Gastrocnemius medialis (tissue), 4 donors: ENCODE measurements around the gene IDS. TPM values are rescaled to one million over a fixed set of nuclear protein-coding genes. Genes with fewer than 3 reads are reported as not detected.
"Not testable (repeated sequence)": the region's sequence is repeated elsewhere in the genome, so short reads cannot be mapped to it uniquely, and the experiment has no call there.

Source experiments
- ATAC-seq, 2 donors: fragments of 150-250 bp; one replicate each; pipeline ENCODE4 v1.9.1; 2016
- DNase-seq, 2 donors: peaks; one replicate each; pipeline ENCODE4 v3.0.0-alpha.2; 2019
- H3K27ac ChIP-seq, 4 donors: fragments of 200-600 bp; sonication (generic); 1 replicate in 1 of 4; 2 replicates in 3 of 4; pipeline ENCODE4 v1.5.1; 2016 to 2018; ENCODE audit warnings: mild to moderate bottlenecking in 2 of 4, moderate library complexity in 1 of 4
- H3K27me3 ChIP-seq, 3 donors: fragments of 200-600 bp; sonication (generic) in 2 of 3; 1 replicate in 1 of 3; 2 replicates in 2 of 3; pipeline versions ENCODE4 v1.5.1 to v1.6.0; 2016 to 2019; ENCODE audit warnings: mild to moderate bottlenecking in 1 of 3, moderate library complexity in 1 of 3
- H3K36me3 ChIP-seq, 2 donors: fragments of 200-600 bp; sonication (generic) in 1 of 2; one replicate each; pipeline ENCODE4 v1.5.1; 2017 to 2018
- H3K4me1 ChIP-seq, 2 donors: fragments of 200-600 bp; sonication (generic) in 1 of 2; one replicate each; pipeline ENCODE4 v1.5.1; 2016 to 2017; ENCODE audit warnings: mild to moderate bottlenecking in 2 of 2
- H3K4me3 ChIP-seq, 4 donors: fragments of 200-600 bp; sonication (generic) in 3 of 4; 1 replicate in 1 of 4; 2 replicates in 3 of 4; pipeline ENCODE4 v1.5.1; 2016 to 2019; ENCODE audit warnings: mild to moderate bottlenecking in 2 of 4
- H3K9me3 ChIP-seq, 3 donors: fragments of 200-600 bp; sonication (generic) in 2 of 3; 1 replicate in 1 of 3; 2 replicates in 2 of 3; pipeline ENCODE4 v1.5.1; 2016 to 2019
- POLR2A ChIP-seq, 2 donors: fragments of 450-650 bp; IDR thresholded peaks; one replicate each; pipeline ENCODE4 v1.6.1; 2017; ENCODE audit warnings: antibody characterized with exemption in 2 of 2, mild to moderate bottlenecking in 2 of 2, moderate library complexity in 2 of 2
- in situ Hi-C, 4 donors: fragments of 200-750 bp; cut with MboI; loops; one replicate each; pipeline versions ENCODE4 v1.15.0 to v1.8.0; 2017; ENCODE audit warnings: low sequenced_read_pairs in 4 of 4
- intact Hi-C: fragments of 100-400 bp; cut with DNase I; formaldehyde crosslinking; loops from one replicate; pipeline ENCODE4 v1.15.1; 2023; ENCODE audit warnings: low total_unique reads
- total RNA-seq, 4 donors: library from RNA; depleted of rRNA; stranded (reverse); fragments of >200 nt; gene quantifications; one replicate each; pipeline versions ENCODE4 v1.1.0 to v1.2.3, GENCODE V29; 2016
- TF ChIP-seq, protein P1 (sequence below), 5 experiments: fragments of 450-650 bp in 3 of 5; fragments of 200-600 bp in 2 of 5; sonication (generic) in 2 of 5; IDR thresholded peaks in 4 of 5; conservative IDR thresholded peaks in 1 of 5; 1 replicate in 4 of 5; 2 replicates in 1 of 5; pipeline ENCODE4 v1.5.1; 2016 to 2019; ENCODE audit warnings: antibody characterized with exemption in 5 of 5, mild to moderate bottlenecking in 3 of 5, moderate library complexity in 3 of 5

The IDS gene
- total RNA-seq, 4 donors from 2014 or later: 28.4 to 44.2 (median 33.7) TPM

DNA sequence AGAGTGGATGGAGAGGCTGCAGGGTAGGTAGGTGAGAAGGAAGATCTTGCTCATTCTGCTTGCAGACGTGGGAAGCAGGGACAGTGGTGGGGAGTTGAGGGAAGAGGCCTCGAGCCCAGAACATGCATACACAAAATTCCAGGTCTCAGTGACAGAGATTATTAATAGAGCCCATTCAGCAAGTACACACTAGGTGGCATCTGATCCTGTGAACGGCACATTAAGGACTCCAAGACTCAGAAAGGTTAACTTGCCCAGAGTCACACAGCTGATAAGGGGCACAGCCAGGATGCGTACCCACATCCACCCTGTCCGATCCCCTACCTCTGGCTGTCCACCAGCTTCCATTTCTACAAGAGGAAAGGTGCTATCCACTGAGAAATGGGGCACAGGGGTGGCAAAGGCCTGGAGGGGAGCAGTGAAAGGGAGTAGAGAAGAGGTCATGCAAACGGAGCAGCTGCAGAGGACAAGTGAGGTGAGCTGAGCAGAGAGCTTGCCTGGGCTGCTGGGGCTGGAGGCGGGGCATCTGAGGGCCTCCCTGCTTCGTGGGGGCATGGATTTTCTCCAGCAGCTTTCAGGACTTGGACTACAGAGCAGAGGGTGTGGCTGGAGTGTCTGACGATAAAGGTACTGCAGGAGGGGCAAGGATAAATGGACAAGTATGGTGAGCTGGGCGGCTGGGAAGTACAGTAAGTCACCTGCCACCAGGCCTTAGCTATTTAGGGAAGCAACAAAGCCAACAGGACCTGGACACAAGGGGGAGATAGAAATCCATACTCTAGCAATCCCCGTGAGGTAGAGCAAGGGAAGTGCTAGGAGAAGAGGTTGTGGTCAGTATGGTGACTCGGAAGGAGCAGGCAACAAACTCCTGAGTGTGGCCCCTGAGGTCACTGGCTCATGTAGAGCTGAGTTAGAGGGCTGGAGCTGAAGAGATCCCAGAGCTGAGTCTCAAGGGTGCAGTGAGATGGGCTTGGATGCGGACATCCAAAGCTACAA, 11.2 kb downstream of the IDS start:
- in situ Hi-C loops (no loop called here), intact Hi-C loops (no loop called here)
- H3K4me1 ChIP-seq: peaks cover 0 to 9% of the 10 kb centered on the region in 2 donors
- no peak overlapping the region for H3K4me3 ChIP-seq
- peak; percentile 64 to 65 for ATAC-seq
- DNase-seq: no peak
- H3K27ac ChIP-seq: peak overlapping the region in 2 of 4 donors; percentile 20 to 46
- no peaks in the 10 kb centered on the region for H3K9me3 ChIP-seq
- peaks cover 0 to 30% of the 10 kb centered on the region in 2 donors for H3K36me3 ChIP-seq
- no peaks in the 10 kb centered on the region for H3K27me3 ChIP-seq
- TF ChIP-seq, protein P1, sequence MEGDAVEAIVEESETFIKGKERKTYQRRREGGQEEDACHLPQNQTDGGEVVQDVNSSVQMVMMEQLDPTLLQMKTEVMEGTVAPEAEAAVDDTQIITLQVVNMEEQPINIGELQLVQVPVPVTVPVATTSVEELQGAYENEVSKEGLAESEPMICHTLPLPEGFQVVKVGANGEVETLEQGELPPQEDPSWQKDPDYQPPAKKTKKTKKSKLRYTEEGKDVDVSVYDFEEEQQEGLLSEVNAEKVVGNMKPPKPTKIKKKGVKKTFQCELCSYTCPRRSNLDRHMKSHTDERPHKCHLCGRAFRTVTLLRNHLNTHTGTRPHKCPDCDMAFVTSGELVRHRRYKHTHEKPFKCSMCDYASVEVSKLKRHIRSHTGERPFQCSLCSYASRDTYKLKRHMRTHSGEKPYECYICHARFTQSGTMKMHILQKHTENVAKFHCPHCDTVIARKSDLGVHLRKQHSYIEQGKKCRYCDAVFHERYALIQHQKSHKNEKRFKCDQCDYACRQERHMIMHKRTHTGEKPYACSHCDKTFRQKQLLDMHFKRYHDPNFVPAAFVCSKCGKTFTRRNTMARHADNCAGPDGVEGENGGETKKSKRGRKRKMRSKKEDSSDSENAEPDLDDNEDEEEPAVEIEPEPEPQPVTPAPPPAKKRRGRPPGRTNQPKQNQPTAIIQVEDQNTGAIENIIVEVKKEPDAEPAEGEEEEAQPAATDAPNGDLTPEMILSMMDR (IDR thresholded peaks at IDR 0.05 in 4 of 5, conservative IDR thresholded peaks at IDR 0.05 in 1 of 5): no peak
- TF ChIP-seq POLR2A (IDR thresholded peaks at IDR 0.05): no peak

DNA sequence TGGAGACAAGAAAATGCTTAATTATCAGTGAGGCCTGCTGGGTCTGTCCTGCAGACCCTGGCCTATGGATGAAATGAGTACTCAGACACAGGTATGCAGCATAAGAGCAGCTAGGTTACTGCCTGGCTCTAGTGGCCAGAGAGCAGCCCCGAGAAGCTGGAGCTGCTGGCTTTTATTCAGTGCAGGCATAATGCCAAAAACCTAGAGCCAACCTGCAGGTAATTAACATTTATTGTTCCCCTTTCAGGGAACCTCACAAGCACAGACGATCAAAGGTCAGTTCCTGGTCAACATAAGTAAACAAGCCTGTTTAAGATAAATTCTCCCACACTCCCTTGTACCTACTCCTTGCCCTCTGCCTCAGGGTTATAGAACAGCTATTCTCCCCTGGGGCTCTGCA, 13.3 kb downstream of the IDS start:
- in situ Hi-C loops: no loop called here
- peaks cover 0 to 11% of the 10 kb centered on the region in 2 donors for H3K4me1 ChIP-seq
- no peaks in the 10 kb centered on the region for H3K27me3 ChIP-seq
- DNase-seq (no peak), ATAC-seq (no peak)
- TF ChIP-seq POLR2A (IDR thresholded peaks at IDR 0.05): no peak
- TF ChIP-seq, protein P1 (IDR thresholded peaks at IDR 0.05 in 4 of 5, conservative IDR thresholded peaks at IDR 0.05 in 1 of 5): no peak
- peaks cover 0 to 20% of the 10 kb centered on the region in 2 donors for H3K36me3 ChIP-seq
- intact Hi-C loops: no loop called here
- H3K4me3 ChIP-seq: no peak overlapping the region
- no peak overlapping the region for H3K27ac ChIP-seq
- no peaks in the 10 kb centered on the region for H3K9me3 ChIP-seq

DNA sequence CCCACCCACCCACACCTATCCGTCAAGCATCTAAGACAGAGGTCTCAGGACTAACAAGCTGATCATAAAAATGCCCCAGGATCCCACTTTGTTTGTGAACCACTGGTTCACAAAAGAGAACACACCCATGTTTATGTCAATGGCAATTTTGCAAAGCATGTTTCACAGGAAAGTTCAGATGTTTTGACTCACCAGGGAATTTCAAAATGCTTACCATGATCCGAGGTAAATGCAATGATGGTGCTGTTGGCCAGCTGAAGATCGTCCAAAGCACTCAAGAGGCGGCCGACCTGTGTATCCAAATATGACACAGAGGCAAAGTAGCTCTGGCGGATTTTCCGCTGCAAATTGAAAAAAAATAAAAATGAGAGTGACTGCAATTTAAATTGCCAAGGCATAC, 15.0 kb downstream of the IDS start:
- intact Hi-C loops: no loop called here
- no peak overlapping the region for H3K4me3 ChIP-seq
- no peaks in the 10 kb centered on the region for H3K9me3 ChIP-seq
- peaks cover 0 to 26% of the 10 kb centered on the region in 2 donors for H3K36me3 ChIP-seq
- TF ChIP-seq, protein P1 (IDR thresholded peaks at IDR 0.05 in 4 of 5, conservative IDR thresholded peaks at IDR 0.05 in 1 of 5): no peak
- no peak for TF ChIP-seq POLR2A (IDR thresholded peaks at IDR 0.05)
- H3K4me1 ChIP-seq: peaks cover 0 to 11% of the 10 kb centered on the region in 2 donors
- ATAC-seq (no peak), DNase-seq (no peak)
- in situ Hi-C loops: no loop called here
- no peak overlapping the region for H3K27ac ChIP-seq
- no peaks in the 10 kb centered on the region for H3K27me3 ChIP-seq

DNA sequence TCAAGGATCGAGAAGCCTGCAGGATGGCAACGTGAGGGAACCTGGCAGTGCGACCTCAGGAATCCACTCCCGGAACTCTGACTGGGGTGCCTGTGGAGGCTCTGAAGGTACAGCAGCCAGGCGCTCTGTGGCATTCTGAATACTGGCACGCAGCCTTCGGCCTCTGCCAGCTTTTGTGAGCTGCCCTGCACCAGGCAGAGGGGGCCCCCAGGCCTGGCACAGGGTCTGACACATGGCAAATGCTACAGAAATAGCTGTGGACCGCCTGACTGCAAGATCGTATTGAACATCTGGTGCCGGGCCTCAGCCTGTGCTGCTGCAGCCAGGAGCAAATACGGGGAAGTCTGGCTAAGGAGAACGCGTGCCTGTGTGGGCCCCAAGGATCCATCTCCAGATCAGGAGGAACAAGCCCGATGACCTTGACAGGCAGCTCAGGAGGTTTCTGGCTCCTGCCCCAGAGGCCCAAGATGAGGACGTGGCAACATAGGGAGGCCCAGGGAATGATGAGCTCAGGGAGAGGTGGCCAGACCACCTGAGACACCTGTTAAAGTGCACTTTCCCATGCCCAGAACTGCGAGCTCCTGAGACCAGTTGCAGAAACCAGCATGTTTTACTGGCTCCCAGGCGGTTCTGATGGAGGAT, 16.6 kb downstream of the IDS start:
- H3K36me3 ChIP-seq: peaks cover 0 to 27% of the 10 kb centered on the region in 2 donors
- H3K27me3 ChIP-seq, H3K27ac ChIP-seq, in situ Hi-C loops, H3K4me1 ChIP-seq, DNase-seq, H3K4me3 ChIP-seq, H3K9me3 ChIP-seq: not testable (repeated sequence)
- peak in 1 of 2 donors; percentile 36 for ATAC-seq
- intact Hi-C loops: loop anchor here (5.0 kb wide), 1 partner anchor 139 kb away; no protein-coding TSS in a partner anchor

DNA sequence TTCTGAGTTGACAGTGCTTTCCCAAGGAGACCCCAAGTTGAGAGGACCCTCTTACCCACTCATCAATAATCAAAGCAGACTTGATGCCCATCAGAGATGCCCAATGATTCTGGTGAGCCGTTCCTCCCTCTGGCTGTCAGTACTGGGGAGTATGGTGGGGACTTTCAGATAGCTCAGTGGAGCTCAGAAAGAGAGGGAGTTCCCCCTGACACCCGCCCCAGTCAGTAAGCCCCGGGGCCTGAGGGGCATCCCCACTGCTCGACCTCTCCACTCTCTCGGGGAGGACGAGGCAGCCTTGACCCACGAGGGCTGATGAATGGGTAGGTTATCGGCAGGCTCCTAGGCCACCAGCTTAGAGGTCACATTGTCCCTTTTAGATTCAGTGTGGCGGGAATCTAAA, 17.1 kb downstream of the IDS start:
- H3K9me3 ChIP-seq, DNase-seq, H3K4me1 ChIP-seq, in situ Hi-C loops, ATAC-seq, H3K4me3 ChIP-seq, H3K27ac ChIP-seq, H3K27me3 ChIP-seq: not testable (repeated sequence)
- peaks cover 0 to 27% of the 10 kb centered on the region in 2 donors for H3K36me3 ChIP-seq
- intact Hi-C loops: loop anchor here (5.0 kb wide), 1 partner anchor 139 kb away; no protein-coding TSS in a partner anchor
